A673 (cell line): ENCODE measurements around the gene TCP11L2. TPM values are rescaled to one million over a fixed set of nuclear protein-coding genes. Genes with fewer than 3 reads are reported as not detected.

Experiments
- BruUV-seq: library from RNA; stranded (reverse); fragments of 400-500 nt; replicated peaks from 2 replicates; lab custom pipeline; 2021; lab: Mats Ljungman, UMichigan
- CTCF ChIA-PET: fragments of 300-600 bp; sonication (Branson Sonifier 250); formaldehyde crosslinking; loops from one replicate; lab custom pipeline; 2022; ENCODE audit warnings: antibody characterized with exemption; lab: Charles Lee
- POLR2A ChIA-PET: fragments of 300-600 bp; sonication (Branson Sonifier 250); formaldehyde crosslinking; loops from one replicate; lab custom pipeline; 2022; ENCODE audit warnings: antibody characterized with exemption; ENCODE audit not compliant: low non-redundant PET; lab: Charles Lee
- DNase-seq: peaks from one replicate; pipeline ENCODE4 v3.0.0-alpha.2; 2015; ENCODE audit warnings: low spot score
- H3K27ac ChIP-seq: fragments of 200-600 bp; sonication (generic); 2 replicates; pipeline ENCODE4 v1.5.1; 2016; ENCODE audit warnings: mixed run types, low read depth, mild to moderate bottlenecking, mixed read lengths, antibody characterized with exemption, low read length; ENCODE audit not compliant: poor library complexity, severe bottlenecking
- H3K27me3 ChIP-seq: fragments of 200-600 bp; sonication (generic); replicated peaks from 2 replicates; pipeline ENCODE4 v1.6.1; 2017; ENCODE audit warnings: mixed run types, low read depth, mild to moderate bottlenecking, mixed read lengths, antibody characterized with exemption, low read length; ENCODE audit not compliant: insufficient read depth, poor library complexity
- H3K36me3 ChIP-seq: fragments of 200-600 bp; sonication (generic); 2 replicates; pipeline ENCODE4 v1.6.1; 2016; ENCODE audit warnings: mixed run types, mild to moderate bottlenecking, mixed read lengths, antibody characterized with exemption, low read length; ENCODE audit not compliant: insufficient read depth, poor library complexity, severe bottlenecking
- H3K4me1 ChIP-seq: fragments of 200-600 bp; sonication (generic); 2 replicates; pipeline ENCODE4 v1.6.1; 2017; ENCODE audit warnings: mixed run types, mild to moderate bottlenecking, mixed read lengths, antibody characterized with exemption, low read length; ENCODE audit not compliant: insufficient read depth, poor library complexity, severe bottlenecking
- H3K4me3 ChIP-seq: fragments of 200-600 bp; sonication (generic); 2 replicates; pipeline ENCODE4 v1.5.1; 2016; ENCODE audit warnings: low read depth, mixed run types, mild to moderate bottlenecking, mixed read lengths, low read length; ENCODE audit not compliant: poor library complexity, severe bottlenecking
- H3K9me3 ChIP-seq: fragments of 200-600 bp; sonication (generic); 2 replicates; pipeline ENCODE4 v1.6.1; 2016; ENCODE audit warnings: mixed run types, low read depth, mild to moderate bottlenecking, mixed read lengths, antibody characterized with exemption, low read length; ENCODE audit not compliant: poor library complexity, severe bottlenecking
- CTCF ChIP-seq: fragments of 300-800, 200-600 bp; sonication (generic); conservative IDR thresholded peaks from 2 replicates; pipeline ENCODE4 v1.5.1; 2017; ENCODE audit warnings: low read depth, mild to moderate bottlenecking, antibody characterized with exemption, low read length, moderate library complexity, mixed read lengths
- EZH2 ChIP-seq: fragments of 200-600 bp; sonication (generic); IDR thresholded peaks from 2 replicates; pipeline ENCODE4 v1.6.1; 2017; ENCODE audit warnings: borderline replicate concordance, low read depth, mild to moderate bottlenecking, mixed read lengths, antibody characterized with exemption, low read length; ENCODE audit not compliant: poor library complexity, severe bottlenecking
- intact Hi-C: fragments of 100-400 bp; cut with micrococcal nuclease; formaldehyde crosslinking; loops from one replicate; pipeline ENCODE4 v1.10.0; 2022; ENCODE audit not compliant: unreplicated experiment
- total RNA-seq: library from RNA; stranded (reverse); gene quantifications from 2 replicates; pipeline ENCODE4 v1.2.3, GENCODE V29; 2021

The TCP11L2 gene
- total RNA-seq, 1 experiment from 2014 or later: 0.39 TPM

DNA sequence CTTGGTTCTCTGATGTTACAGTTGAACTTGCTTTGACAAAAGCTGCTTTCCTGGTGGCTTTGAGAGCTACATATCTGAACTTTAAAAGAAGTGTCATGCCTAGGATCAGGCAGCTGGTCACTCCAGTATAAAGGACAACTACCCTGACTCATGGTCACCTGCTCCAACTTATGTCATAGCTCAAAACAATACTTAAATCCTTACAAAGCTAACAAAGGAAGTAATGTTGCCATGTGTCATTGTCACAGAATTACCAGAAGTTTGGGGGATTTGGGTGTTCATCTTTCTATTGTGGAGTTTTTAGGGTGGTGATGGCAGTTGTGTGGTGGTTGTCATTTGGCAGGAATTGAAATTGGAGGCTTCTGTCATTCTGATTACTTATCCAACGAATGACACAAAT is 1.8 kb upstream of the TCP11L2 start:
- TF ChIP-seq EZH2: no peak
- no peak for TF ChIP-seq CTCF
- POLR2A ChIA-PET: no interaction called here
- BruUV-seq: no TSS peak
- CTCF ChIA-PET: no interaction called here
- no peak for DNase-seq
- no peak overlapping the region for H3K27ac ChIP-seq
- intact Hi-C loops: no loop called here
- no peak overlapping the region for H3K4me3 ChIP-seq
- H3K36me3 ChIP-seq: no peaks in the 10 kb centered on the region
- no peaks in the 10 kb centered on the region for H3K27me3 ChIP-seq
- H3K4me1 ChIP-seq: peaks cover 5% of the 10 kb centered on the region
- no peaks in the 10 kb centered on the region for H3K9me3 ChIP-seq

GRCh38 chr12:106301241-106301610 is 1.3 kb upstream of the TCP11L2 start:
- Histone ChIP-seq H3K27me3 (no peaks in the 10 kb centered on the region), H3K9me3 (no peaks in the 10 kb centered on the region), H3K4me1 (peaks cover 5% of the 10 kb centered on the region), H3K27ac (no peak overlapping the region), H3K4me3 (peak overlapping the region; percentile 85), H3K36me3 (no peaks in the 10 kb centered on the region)
- intact Hi-C loops: no loop called here
- DNase-seq: peak; percentile 6
- ChIA-PET POLR2A (no interaction called here), CTCF (no interaction called here)
- TF ChIP-seq EZH2 (no peak), CTCF (no peak)
- BruUV-seq: no TSS peak

GRCh38 chr12:106301611-106302321 is 767 bp upstream of the TCP11L2 start:
- no TSS peak for BruUV-seq
- Histone ChIP-seq H3K36me3 (no peaks in the 10 kb centered on the region), H3K27ac (no peak overlapping the region), H3K9me3 (no peaks in the 10 kb centered on the region), H3K27me3 (no peaks in the 10 kb centered on the region), H3K4me1 (peaks cover 5% of the 10 kb centered on the region), H3K4me3 (peak overlapping the region; percentile 85)
- POLR2A ChIA-PET: no interaction called here
- DNase-seq: peak; percentile 30
- CTCF ChIA-PET: no interaction called here
- intact Hi-C loops: no loop called here
- TF ChIP-seq EZH2 (no peak), CTCF (no peak)
